Stimulated activated CD4-positive, alpha-beta T cell treated with anti-CD3 and anti-CD28 coated beads, Interleukin-4, amount 100 ng/mL, for 24 hours (primary cell): Measurements from ENCODE around the gene BCL7B.

Experiments used
- DNase-seq: peaks from one replicate; pipeline ENCODE4 v3.0.0-alpha.2; 2020

Gene BCL7B

DNA sequence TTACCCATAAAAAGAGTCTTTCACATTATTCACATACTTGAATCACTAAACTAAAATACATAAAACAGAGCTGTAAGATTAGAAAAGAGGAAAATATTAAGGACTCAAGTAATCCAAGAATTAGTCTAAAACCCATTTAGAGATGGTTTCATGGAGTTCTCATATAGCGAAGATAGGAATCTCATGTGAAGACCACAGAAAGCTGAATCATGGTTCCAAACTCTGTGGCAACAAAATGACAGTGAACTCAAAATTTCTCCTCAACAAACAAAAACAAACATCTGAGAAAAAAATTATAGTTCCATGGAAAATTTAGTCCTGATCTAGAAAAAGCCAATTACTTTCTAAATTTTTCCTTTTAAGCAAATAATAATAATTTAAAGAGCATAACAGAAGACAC, 70.0 kb downstream of the BCL7B start:
- no peak for DNase-seq
